WERI-Rb-1 (cell line): ENCODE measurements around the gene ASCC3.

Source experiments
- DNase-seq: peaks from one replicate; pipeline ENCODE4 v3.0.0-alpha.2; 2020
- H3K27ac ChIP-seq: fragments of 250-450 bp; sonication (Bioruptor Pico); 2 replicates; pipeline ENCODE4 v1.5.1; 2020; ENCODE audit warnings: mild to moderate bottlenecking, moderate library complexity
- H3K27me3 ChIP-seq: fragments of 250-450 bp; sonication (Bioruptor Pico); 2 replicates; pipeline ENCODE4 v1.5.1; 2021; ENCODE audit warnings: mild to moderate bottlenecking, low read depth, moderate library complexity; ENCODE audit not compliant: insufficient read depth, severe bottlenecking
- H3K36me3 ChIP-seq: fragments of 250-450 bp; sonication (Bioruptor Pico); 2 replicates; pipeline ENCODE4 v1.5.1; 2020; ENCODE audit warnings: mild to moderate bottlenecking, moderate library complexity
- H3K4me3 ChIP-seq: 2 replicates; pipeline ENCODE4 v1.5.1; 2011; ENCODE audit warnings: low read depth, mild to moderate bottlenecking, control low read depth, low read length
- H3K9me3 ChIP-seq: fragments of 250-450 bp; sonication (Bioruptor Pico); 2 replicates; pipeline ENCODE4 v1.5.1; 2021; ENCODE audit warnings: mild to moderate bottlenecking, moderate library complexity; ENCODE audit not compliant: severe bottlenecking
- TF ChIP-seq, protein P1 (sequence below): IDR thresholded peaks from 2 replicates; pipeline ENCODE4 v1.5.1; 2011; ENCODE audit warnings: low read depth, mild to moderate bottlenecking, control low read depth, inconsistent platforms, low read length

ASCC3 gene

DNA sequence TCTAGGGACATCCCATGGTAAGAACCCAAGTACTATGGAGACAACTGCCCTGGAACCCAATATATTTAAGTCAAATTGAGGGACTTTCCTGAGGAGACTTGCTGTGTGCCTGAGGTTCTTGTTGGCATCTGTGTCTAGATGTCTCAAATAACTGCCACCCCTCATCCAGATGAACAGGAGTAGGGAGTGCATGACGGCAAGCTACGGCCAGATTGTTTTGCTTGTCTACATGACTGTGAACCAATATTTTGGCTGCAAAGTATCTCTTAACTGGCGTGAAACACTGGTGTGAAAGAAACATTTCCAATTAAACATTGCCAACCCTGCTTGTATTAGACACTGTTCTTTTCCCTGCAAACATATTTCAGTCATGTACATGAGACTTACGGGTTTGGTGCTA is 364.0 kb downstream of the ASCC3 start:
- no peak for DNase-seq
- Histone ChIP-seq H3K36me3 (peaks cover 23% of the 10 kb centered on the region), H3K27me3 (no peaks in the 10 kb centered on the region), H3K4me3 (no peak overlapping the region), H3K9me3 (no peaks in the 10 kb centered on the region), H3K27ac (no peak overlapping the region)
- TF ChIP-seq, protein P1, sequence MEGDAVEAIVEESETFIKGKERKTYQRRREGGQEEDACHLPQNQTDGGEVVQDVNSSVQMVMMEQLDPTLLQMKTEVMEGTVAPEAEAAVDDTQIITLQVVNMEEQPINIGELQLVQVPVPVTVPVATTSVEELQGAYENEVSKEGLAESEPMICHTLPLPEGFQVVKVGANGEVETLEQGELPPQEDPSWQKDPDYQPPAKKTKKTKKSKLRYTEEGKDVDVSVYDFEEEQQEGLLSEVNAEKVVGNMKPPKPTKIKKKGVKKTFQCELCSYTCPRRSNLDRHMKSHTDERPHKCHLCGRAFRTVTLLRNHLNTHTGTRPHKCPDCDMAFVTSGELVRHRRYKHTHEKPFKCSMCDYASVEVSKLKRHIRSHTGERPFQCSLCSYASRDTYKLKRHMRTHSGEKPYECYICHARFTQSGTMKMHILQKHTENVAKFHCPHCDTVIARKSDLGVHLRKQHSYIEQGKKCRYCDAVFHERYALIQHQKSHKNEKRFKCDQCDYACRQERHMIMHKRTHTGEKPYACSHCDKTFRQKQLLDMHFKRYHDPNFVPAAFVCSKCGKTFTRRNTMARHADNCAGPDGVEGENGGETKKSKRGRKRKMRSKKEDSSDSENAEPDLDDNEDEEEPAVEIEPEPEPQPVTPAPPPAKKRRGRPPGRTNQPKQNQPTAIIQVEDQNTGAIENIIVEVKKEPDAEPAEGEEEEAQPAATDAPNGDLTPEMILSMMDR = no peak

DNA sequence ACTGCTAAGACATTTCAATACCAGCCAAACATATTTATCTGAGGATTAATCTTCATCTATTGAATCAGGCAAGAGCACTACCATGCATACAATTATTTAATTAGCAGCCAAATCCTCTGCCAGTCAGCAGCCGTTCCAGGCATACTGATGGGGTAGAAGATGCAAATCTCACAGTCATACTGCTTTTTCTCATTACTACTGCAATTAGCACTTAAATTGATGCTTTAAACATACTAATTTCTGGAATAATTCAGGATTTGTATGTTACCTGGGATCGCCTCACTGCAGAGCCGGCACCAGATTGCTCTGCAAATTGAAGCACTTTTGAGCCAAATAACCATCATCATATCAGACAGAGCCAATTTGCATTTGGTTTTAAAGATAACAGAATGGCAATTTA is 366.5 kb downstream of the ASCC3 start:
- no peaks in the 10 kb centered on the region for H3K27me3 ChIP-seq
- DNase-seq = no peak
- H3K4me3 ChIP-seq = no peak overlapping the region
- peaks cover 37% of the 10 kb centered on the region for H3K36me3 ChIP-seq
- TF ChIP-seq, protein P1 = no peak
- no peaks in the 10 kb centered on the region for H3K9me3 ChIP-seq
- no peak overlapping the region for H3K27ac ChIP-seq

DNA sequence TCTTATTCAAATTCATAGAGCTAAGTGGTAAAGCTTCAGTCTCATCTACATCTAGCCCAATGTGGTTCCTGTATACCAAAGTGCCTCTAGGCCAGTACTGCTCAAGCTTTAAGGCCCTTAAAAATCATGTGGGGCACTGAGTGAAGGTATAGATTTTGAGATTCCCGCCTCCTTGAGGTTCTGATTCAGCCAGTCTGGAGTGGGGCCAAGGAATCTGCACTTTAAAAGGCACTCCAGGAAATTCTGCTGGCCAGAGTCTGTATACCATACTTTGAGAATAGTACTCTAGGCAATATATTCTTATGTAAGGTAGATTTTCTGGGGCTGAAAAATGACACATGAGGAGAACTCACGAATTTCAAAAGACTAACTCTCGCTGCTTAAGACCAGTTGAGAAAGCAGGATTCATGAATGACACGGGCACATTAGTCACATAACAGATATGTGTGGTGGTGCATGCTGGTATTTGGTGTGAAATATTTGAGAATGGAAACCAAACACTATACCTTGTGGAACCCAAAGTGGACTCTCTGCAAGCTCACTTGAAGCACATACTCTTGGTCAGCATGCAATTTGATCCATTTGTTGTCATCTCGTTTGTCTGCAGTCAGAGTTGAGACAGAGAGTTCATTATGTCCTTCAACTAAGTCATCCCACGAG is 368.8 kb downstream of the ASCC3 start:
- Histone ChIP-seq H3K36me3 (peaks cover 45% of the 10 kb centered on the region), H3K27me3 (no peaks in the 10 kb centered on the region), H3K9me3 (no peaks in the 10 kb centered on the region), H3K27ac (no peak overlapping the region), H3K4me3 (no peak overlapping the region)
- no peak for DNase-seq
- TF ChIP-seq, protein P1 = no peak

DNA sequence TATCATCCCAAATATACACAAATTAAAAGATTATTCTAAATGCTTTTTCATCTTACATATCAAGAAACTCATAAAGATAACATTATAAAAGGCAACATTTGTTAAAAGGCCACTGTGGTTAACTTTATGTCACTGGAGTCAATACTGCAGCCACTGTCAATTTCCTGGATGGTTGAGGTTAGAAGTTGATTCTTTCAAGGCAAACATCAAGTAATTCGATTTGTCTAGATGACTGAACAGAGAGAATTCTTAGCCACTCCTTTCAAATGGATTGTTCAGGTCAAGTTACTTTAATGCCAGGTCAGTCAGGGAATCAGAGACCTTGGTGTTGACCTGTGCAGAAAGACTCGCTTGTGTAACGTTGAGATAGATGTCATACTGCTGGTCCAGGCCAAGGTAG is 372.0 kb downstream of the ASCC3 start:
- H3K27me3 ChIP-seq = no peaks in the 10 kb centered on the region
- no peak for DNase-seq
- H3K36me3 ChIP-seq = peaks cover 31% of the 10 kb centered on the region
- H3K9me3 ChIP-seq = no peaks in the 10 kb centered on the region
- H3K27ac ChIP-seq = no peak overlapping the region
- TF ChIP-seq, protein P1 = no peak
- H3K4me3 ChIP-seq = no peak overlapping the region

DNA sequence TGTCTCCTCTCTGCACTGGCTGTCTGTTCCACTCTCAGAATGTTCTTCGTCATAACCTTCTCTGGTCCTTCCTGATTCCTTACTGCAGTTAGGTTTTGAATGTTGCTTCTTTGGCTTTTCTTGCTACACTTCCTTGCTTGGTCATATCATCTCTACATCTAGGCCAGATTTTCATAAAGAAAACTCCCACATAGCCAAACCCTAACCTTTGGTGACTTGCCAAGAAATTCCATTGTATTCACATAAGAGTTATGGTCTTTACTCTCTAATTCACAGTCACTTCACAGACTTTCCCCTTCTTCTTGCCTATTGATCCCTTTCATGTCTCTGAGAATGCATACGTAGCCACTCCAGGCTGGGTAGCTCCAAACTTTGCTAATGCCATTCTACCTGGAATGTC is 374.5 kb downstream of the ASCC3 start:
- Histone ChIP-seq H3K4me3 (no peak overlapping the region), H3K27me3 (no peaks in the 10 kb centered on the region), H3K9me3 (no peaks in the 10 kb centered on the region), H3K27ac (no peak overlapping the region), H3K36me3 (peaks cover 19% of the 10 kb centered on the region)
- no peak for DNase-seq
- TF ChIP-seq, protein P1 = no peak
